GM12873 (cell line): ENCODE data around the gene CANT1.

Source experiments
- TF ChIP-seq, protein P1 (sequence below): IDR thresholded peaks from 2 replicates; pipeline ENCODE4 v1.5.1; 2012; ENCODE audit warnings: low read depth, mild to moderate bottlenecking, moderate library complexity, low read length, control low read depth; ENCODE audit not compliant: insufficient read depth; ENCODE audit errors: missing control alignments

Gene CANT1

DNA sequence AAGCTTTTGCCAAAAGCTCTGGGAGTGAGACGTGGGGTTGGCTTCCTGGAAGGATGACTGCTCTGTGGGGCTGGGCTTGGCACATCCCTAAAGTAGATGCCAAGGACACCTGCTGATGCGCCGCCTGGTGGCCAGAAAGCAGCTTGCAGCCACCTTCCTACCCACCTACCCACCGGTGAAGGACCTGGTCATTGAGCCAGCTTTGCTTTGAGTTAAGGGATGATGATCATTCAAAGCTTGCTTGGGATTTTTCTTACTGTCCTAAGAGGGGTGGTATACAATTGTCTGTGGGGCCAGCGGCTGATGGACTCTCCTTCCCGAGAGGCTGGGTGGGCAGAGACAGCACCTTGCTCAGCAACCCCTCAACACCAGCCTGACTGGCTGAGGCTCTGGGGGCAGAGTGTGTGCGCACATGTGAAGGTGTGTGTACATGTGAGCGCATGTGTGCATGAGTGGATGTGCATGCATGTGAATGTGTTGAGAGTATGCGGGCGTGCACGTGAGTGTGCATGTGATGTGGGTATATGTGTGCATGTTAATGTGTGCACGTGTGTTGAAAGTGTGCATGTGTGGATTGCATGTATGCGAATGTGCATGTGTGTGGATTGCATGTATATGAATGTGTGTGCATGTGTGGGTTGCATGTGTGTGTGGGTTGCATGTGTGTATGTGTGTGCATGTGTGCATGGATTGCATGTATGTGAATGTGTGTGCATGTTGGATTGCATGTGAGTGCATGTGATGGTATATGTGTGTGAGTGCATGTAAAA, 33.0 kb upstream of the CANT1 start:
- TF ChIP-seq, protein P1, sequence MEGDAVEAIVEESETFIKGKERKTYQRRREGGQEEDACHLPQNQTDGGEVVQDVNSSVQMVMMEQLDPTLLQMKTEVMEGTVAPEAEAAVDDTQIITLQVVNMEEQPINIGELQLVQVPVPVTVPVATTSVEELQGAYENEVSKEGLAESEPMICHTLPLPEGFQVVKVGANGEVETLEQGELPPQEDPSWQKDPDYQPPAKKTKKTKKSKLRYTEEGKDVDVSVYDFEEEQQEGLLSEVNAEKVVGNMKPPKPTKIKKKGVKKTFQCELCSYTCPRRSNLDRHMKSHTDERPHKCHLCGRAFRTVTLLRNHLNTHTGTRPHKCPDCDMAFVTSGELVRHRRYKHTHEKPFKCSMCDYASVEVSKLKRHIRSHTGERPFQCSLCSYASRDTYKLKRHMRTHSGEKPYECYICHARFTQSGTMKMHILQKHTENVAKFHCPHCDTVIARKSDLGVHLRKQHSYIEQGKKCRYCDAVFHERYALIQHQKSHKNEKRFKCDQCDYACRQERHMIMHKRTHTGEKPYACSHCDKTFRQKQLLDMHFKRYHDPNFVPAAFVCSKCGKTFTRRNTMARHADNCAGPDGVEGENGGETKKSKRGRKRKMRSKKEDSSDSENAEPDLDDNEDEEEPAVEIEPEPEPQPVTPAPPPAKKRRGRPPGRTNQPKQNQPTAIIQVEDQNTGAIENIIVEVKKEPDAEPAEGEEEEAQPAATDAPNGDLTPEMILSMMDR = peak; percentile 96

DNA sequence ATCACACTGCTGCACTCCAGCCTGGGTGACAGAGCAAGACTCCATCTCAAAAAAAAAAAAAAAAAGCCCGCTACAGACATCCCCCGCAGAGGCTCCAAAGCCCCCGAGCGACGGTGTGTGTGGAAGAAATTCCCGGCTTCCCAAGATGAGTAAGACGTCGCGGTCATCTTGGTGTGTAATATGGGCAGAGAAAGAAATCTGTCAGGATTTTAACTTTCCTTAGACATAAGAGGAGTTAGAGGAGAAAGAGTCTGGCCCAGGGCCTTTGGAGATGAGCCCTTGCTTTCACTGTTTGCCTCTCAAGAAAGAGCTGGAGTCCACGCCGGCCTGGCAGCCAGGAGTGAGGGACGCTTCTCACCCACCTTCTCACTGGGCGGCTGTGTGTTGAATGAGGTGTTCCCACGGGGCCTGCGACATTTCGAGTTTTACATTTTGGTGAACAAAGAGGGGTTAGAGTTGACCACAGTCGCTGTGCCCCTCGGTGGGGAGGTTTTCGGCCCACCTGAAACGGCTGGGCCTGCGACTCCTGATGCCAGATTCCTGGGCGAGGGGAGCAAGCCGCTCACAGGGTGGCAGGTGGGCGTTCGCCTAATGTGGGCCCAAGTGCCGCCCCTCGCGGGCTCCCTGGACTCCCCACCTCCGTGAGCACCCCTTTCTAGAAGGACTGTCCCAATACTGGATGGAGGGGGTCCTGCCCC, 32.3 kb upstream of the CANT1 start:
- TF ChIP-seq, protein P1 = no peak

DNA sequence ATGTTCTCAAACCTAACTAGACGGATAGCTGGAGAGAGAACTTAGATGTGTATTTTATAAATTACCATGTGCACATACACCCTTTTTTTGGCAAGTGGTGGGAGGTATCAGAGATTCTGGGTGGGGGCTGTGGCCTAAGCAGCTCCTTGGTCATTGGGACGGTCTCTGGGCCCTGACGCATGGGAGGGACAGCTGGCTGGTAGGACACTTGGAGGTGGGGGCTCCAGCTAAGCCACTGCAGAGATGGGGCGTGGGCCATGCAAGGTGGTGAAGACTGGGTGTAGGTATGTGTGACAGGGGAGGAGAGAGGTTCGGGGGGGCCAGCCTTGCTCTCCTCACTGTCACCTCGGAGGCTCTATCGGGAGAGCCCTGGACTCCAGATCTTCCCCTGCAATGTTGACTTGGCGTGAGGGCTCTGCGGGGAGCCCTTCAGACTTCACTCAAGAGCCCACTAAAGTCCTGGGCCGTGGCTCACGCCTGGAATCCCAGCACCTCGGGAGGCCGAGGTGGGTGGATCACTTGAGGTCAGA, 31.5 kb upstream of the CANT1 start:
- TF ChIP-seq, protein P1 = no peak

DNA sequence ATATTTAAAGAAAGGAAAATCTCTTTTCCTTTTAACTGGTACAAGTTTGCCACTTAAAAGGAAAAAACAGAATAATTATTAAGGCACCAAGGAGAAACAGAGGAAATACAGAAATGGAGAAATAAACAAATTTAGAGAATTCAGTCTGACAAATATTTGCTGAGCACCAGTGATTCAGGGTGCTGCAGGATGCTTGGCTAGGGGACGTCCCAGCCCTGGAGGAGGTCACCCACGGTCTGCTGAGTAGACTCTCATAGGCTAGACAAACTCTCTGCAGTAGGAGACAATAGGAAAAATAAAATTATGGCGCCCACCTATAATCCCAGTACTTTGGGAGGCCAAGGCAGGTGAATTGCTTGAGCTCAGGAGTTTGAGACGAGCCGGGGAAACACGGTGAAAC, 30.3 kb upstream of the CANT1 start:
- TF ChIP-seq, protein P1 = no peak

DNA sequence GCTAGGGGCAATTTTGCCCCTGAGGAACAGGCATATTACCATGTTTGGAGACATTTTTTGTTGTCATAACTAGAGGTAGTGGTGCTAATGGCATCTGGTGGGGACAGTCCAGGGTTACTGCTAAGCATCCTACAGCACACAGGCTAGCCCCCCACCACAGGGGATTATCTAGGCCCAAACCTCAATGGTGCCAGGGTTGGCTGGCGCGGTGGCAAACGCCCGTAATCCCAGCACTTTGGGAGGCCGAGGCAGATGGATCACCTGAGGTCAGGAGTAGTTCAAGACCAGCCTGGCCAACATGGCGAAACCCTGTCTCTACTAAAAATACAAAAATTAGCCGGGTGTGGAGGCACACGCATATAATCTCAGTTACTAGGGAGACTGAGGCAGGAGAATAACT, 29.6 kb upstream of the CANT1 start:
- TF ChIP-seq, protein P1 = no peak

DNA sequence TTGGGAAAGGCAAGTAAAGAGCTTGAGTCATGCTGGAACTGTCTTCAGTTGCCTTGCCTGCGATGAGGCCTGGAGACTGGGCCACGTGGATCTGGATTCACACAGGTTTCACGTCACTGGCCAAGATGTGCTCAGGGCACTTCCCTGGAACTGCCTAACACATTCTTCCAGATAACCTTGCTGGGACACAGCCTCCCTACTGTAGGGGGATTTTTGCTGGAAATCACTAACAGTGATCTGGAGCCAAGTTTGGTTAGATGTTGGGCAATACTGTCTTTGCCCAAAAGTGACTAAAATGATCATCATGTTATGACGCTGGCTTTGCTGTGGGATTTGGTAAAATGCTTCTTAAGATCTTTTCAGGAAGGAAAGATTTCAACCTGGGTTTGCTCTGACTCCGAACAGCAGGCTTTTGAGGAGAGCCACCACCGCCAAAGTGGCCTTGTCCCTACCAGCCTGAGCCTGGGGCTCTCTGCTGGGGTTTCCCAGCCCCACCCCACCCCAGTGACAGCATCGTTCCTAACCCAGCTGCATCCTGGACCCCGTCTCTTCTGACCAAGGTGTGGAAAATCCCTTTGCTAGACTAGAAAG, 29.1 kb upstream of the CANT1 start:
- TF ChIP-seq, protein P1 = no peak

DNA sequence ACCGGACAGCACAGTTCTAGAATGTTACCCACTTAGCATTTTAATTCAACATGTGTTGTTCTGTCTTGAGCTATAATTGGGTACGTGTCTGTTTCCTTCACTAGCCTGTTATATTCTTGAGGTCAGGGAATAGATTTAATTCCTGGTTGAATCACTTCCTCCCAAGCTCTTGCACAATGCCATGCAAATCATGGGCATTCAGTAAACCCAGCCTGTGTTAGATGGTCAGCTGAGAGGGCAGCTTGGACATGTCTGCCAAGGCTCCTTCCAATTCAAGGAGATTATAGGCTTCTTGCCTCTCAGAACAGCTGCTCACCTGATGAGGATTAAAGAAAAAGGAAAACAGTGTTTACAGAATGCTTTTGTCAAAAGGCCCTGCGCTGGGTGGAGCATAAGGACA, 27.0 kb upstream of the CANT1 start:
- TF ChIP-seq, protein P1 = no peak
